HepG2 (cell line): Measurements from ENCODE around the gene TBC1D14. TPM values are rescaled to one million over a fixed set of nuclear protein-coding genes. Genes with fewer than 3 reads are reported as not detected.

Source experiments
- ATAC-seq: fragments of 200-7000 bp; cut with Tn5 transposase; 3 replicates; pipeline ENCODE4 v1.9.1; 2020; ENCODE audit warnings: mild to moderate bottlenecking, moderate library complexity
- BruUV-seq: library from RNA; stranded (reverse); fragments of 400-500 nt; replicated peaks from 2 replicates; lab custom pipeline; 2021; lab: Mats Ljungman, UMichigan
- CTCF ChIA-PET: fragments of 300-600 bp; formaldehyde crosslinking; extraction: SDS; loops from one replicate; lab custom pipeline; 2021; ENCODE audit warnings: low total read pairs, inconsistent platforms, low intra/inter-chr PET ratio; lab: Yijun Ruan, JAX
- POLR2A ChIA-PET: fragments of 350-600 bp; sonication (Branson Sonifier 250); formaldehyde crosslinking; loops from one replicate; lab custom pipeline; 2020; ENCODE audit warnings: antibody characterized with exemption, inconsistent platforms; lab: Yijun Ruan, JAX
- DNase-seq: peaks from one replicate; pipeline ENCODE4 v3.0.0-alpha.2; 2015; ENCODE audit warnings: low spot score
- FAIRE-seq: peaks from 3 replicates; lab custom pipeline; 2011; peaks lifted over from hg19 to GRCh38; lab: Jason Lieb, UNC
- H2AFZ ChIP-seq: one replicate; pipeline ENCODE4 v1.6.1; 2011; ENCODE audit warnings: low read length, inconsistent platforms
- H3K27ac ChIP-seq: fragments of 300-600 bp; 3 replicates; pipeline ENCODE4 v1.8.0; 2011; ENCODE audit warnings: mixed run types, mild to moderate bottlenecking, mixed read lengths, low read length, inconsistent platforms; ENCODE audit not compliant: insufficient read depth; ENCODE audit errors: extremely low read length
- H3K27me3 ChIP-seq, 2 experiments: fragments of 200-600 bp in 1 of 2; 2 replicates in 1 of 2; 3 replicates in 1 of 2; pipeline versions ENCODE4 v1.6.0 to v1.8.0; 2011; ENCODE audit warnings: low read length in 2 of 2, mild to moderate bottlenecking in 2 of 2, moderate library complexity in 2 of 2, inconsistent platforms in 1 of 2; ENCODE audit not compliant: insufficient read depth in 2 of 2, control insufficient read depth in 1 of 2
- H3K36me3 ChIP-seq, 2 experiments: fragments of 200-600 bp in 1 of 2; replicated peaks in 1 of 2; 2 replicates in 1 of 2; 3 replicates in 1 of 2; pipeline versions ENCODE4 v1.5.1 to v1.8.0; 2011; ENCODE audit warnings: low read length in 2 of 2, inconsistent platforms in 1 of 2; ENCODE audit not compliant: insufficient read depth in 2 of 2, control insufficient read depth in 1 of 2
- H3K4me1 ChIP-seq: 2 replicates; pipeline ENCODE4 v1.5.1; 2012; ENCODE audit warnings: low read length, inconsistent platforms; ENCODE audit not compliant: insufficient read depth
- H3K4me2 ChIP-seq: 2 replicates; pipeline ENCODE4 v1.6.0; 2011; ENCODE audit warnings: low read depth, low read length, inconsistent platforms
- H3K4me3 ChIP-seq, 3 experiments: fragments of 200-600 bp in 1 of 3; sonication (generic), shearing (Covaris generic) in 1 of 3; replicated peaks in 1 of 3; 2 replicates each; pipeline ENCODE4 v1.5.1; 2011 to 2016; ENCODE audit warnings: low read length in 3 of 3, inconsistent platforms in 2 of 3, low read depth in 2 of 3, mild to moderate bottlenecking in 2 of 3, control low read depth in 1 of 3, mixed read lengths in 1 of 3; ENCODE audit not compliant: insufficient read depth in 1 of 3
- H3K79me2 ChIP-seq: one replicate; pipeline ENCODE4 v1.6.1; 2011; ENCODE audit warnings: low read length, inconsistent platforms; ENCODE audit not compliant: insufficient read depth
- H3K9ac ChIP-seq: 2 replicates; pipeline ENCODE4 v1.6.0; 2011; ENCODE audit warnings: mild to moderate bottlenecking, low read depth, low read length, inconsistent platforms; ENCODE audit not compliant: insufficient read depth
- H3K9me3 ChIP-seq: 2 replicates; pipeline ENCODE4 v1.5.1; 2012; ENCODE audit warnings: mild to moderate bottlenecking, low read length
- H4K20me1 ChIP-seq: 2 replicates; pipeline ENCODE4 v1.6.0; 2011; ENCODE audit warnings: inconsistent platforms, mild to moderate bottlenecking, low read length, moderate library complexity; ENCODE audit not compliant: insufficient read depth
- CC2D1A ChIP-seq: sonication (generic); formaldehyde crosslinking; IDR thresholded peaks from 2 replicates; pipeline ENCODE4 v1.8.1; 2023; ENCODE audit warnings: mild to moderate bottlenecking, missing genetic modification reagents
- ELF4 ChIP-seq: sonication (generic); formaldehyde crosslinking; IDR thresholded peaks from 2 replicates; pipeline ENCODE4 v1.5.0; 2020; ENCODE audit warnings: missing genetic modification reagents, mild to moderate bottlenecking, moderate library complexity, borderline replicate concordance
- GPN1 ChIP-seq: sonication (generic); formaldehyde crosslinking; IDR thresholded peaks from 2 replicates; pipeline ENCODE4 v1.5.1; 2020; ENCODE audit warnings: missing genetic modification reagents, borderline replicate concordance
- HES4 ChIP-seq: sonication (generic); formaldehyde crosslinking; IDR thresholded peaks from 2 replicates; pipeline ENCODE4 v1.9.0; 2021; ENCODE audit warnings: mild to moderate bottlenecking, missing genetic modification reagents, borderline replicate concordance
- HNRNPK ChIP-seq: fragments of 200-400 bp; formaldehyde crosslinking; IDR thresholded peaks from 2 replicates; pipeline ENCODE4 v1.6.1; 2018; ENCODE audit warnings: low read length, low read depth, moderate library complexity, mild to moderate bottlenecking; ENCODE audit not compliant: poor library complexity, severe bottlenecking
- HNRNPLL ChIP-seq: fragments of 200-400 bp; formaldehyde crosslinking; IDR thresholded peaks from 2 replicates; pipeline ENCODE4 v1.6.1; 2017; ENCODE audit warnings: mild to moderate bottlenecking, low read depth, low read length; ENCODE audit not compliant: poor library complexity, severe bottlenecking
- SNAPC2 ChIP-seq: sonication (generic); formaldehyde crosslinking; IDR thresholded peaks from 2 replicates; pipeline ENCODE4 v1.8.1; 2022; ENCODE audit warnings: mild to moderate bottlenecking, missing genetic modification reagents
- ZNF160 ChIP-seq: sonication (generic); formaldehyde crosslinking; IDR thresholded peaks from 2 replicates; pipeline ENCODE4 v1.8.0; 2022; ENCODE audit warnings: mild to moderate bottlenecking, inconsistent platforms, missing genetic modification reagents
- ZNF530 ChIP-seq: sonication (generic); formaldehyde crosslinking; IDR thresholded peaks from 2 replicates; pipeline ENCODE4 v1.5.0; 2020; ENCODE audit warnings: low read depth, mild to moderate bottlenecking, missing genetic modification reagents
- ZNF557 ChIP-seq: sonication (generic); formaldehyde crosslinking; IDR thresholded peaks from 2 replicates; pipeline ENCODE4 v1.4.0; 2020; ENCODE audit warnings: missing genetic modification reagents
- WGBS: methylation state at CpG from one replicate; pipeline ENCODE4 v1.1.6; 2017; ENCODE audit warnings: low lambda C conversion rate; 5-methylcytosine and 5-hydroxymethylcytosine counted together
- in situ Hi-C: cut with HindIII; loops from 2 replicates; pipeline ENCODE4 v1.10.0; 2017; ENCODE audit warnings: low pct_unique_long_range_greater_than_20kb; ENCODE audit not compliant: extremely low pct_ligation_motif_present
- intact Hi-C: fragments of 100-400 bp; cut with micrococcal nuclease; formaldehyde crosslinking; loops from one replicate; pipeline ENCODE4 v1.10.0; 2022; ENCODE audit not compliant: unreplicated experiment
- polyA plus RNA-seq, 8 experiments: library from polyadenylated mRNA; depleted of rRNA in 3 of 8; stranded (reverse) in 7 of 8; unstranded in 1 of 8; fragments of >200 nt; fragmentation: Illumina TruSeq in 4 of 8; extraction: Trizol in 4 of 8; gene quantifications; 2 replicates each; pipeline versions ENCODE4 v1.2.1 to v1.2.3, GENCODE V29; 2011 to 2016; ENCODE audit warnings: low read depth in 4 of 8, missing spikeins in 1 of 8, mixed read lengths in 1 of 8; ENCODE audit not compliant: insufficient read depth in 1 of 8
- total RNA-seq, 5 experiments: library from RNA; depleted of rRNA; stranded (reverse); fragments of >200 nt; fragmentation: Illumina TruSeq; extraction: Trizol; gene quantifications; 2 replicates each; pipeline ENCODE4 v1.2.3, GENCODE V29; 2016; ENCODE audit warnings: low read depth in 1 of 5
- TF ChIP-seq, protein P1 (sequence below): IDR thresholded peaks from 2 replicates; pipeline ENCODE4 v1.6.1; 2016; ENCODE audit warnings: mild to moderate bottlenecking
- TF ChIP-seq, protein P2 (sequence below): sonication (generic); IDR thresholded peaks from 2 replicates; pipeline ENCODE4 v1.6.1; 2016; ENCODE audit warnings: low read depth, borderline replicate concordance
- TF ChIP-seq, protein P3 (sequence below): sonication (generic); formaldehyde crosslinking; IDR thresholded peaks from 2 replicates; pipeline ENCODE4 v1.5.1; 2020; ENCODE audit warnings: mild to moderate bottlenecking, missing genetic modification reagents, borderline replicate concordance

Gene TBC1D14
- total and polyA plus RNA-seq, 2 of the 13 experiments (the other 11 are each of a cell fraction or from before 2014, with no cell fraction given), result 29.5 to 46.5 TPM

DNA sequence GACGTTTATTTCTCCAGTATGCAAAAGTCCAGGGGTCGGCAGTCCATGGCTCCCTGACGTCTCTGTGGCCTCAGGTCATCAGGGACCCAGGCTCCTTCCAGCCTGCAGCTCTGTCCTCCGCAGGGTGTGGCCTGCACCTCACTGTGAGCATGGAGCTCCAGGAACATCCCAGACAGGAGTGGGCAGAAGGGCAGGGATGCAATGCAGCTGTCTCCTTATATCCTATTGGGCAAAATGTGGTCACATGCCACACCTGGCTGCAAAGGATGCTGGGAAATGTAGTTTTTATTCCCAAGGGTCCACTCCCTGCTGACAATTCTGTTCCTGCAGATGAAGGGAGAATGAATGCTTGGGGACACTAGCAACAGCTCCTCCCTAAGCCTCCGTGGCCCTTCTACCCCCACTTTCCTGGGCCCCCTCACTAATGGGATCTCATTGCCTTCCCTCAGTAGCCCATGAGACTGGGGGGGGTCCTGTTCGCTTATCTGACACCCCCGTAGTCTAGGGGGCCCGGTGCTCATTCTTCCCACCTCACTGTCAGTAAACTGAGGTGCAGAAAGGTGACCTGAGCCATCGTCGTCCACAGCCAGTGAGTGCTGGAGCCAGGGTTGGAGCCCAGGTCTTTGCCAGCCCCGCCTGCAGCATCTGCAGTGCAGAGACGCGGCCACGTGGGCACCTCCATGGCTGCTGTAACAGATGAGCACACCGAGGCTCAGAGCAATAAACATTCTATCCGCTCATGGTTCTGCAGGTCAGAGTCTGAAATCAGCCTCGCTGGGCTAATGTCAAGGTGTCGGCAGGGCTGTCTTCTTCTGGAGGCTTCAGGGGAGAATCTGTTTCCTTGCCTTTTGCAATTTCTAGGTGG, 164.1 kb downstream of the TBC1D14 start (continued):
- no peak for TF ChIP-seq SNAPC2 (CRISPR knock-in tag)
- no peak for TF ChIP-seq ZNF530 (CRISPR knock-in tag)
- no peak for TF ChIP-seq GPN1 (CRISPR knock-in tag)
- TF ChIP-seq HNRNPLL, result no peak
- no peak for TF ChIP-seq HES4 (CRISPR knock-in tag)
- TF ChIP-seq, protein P1, sequence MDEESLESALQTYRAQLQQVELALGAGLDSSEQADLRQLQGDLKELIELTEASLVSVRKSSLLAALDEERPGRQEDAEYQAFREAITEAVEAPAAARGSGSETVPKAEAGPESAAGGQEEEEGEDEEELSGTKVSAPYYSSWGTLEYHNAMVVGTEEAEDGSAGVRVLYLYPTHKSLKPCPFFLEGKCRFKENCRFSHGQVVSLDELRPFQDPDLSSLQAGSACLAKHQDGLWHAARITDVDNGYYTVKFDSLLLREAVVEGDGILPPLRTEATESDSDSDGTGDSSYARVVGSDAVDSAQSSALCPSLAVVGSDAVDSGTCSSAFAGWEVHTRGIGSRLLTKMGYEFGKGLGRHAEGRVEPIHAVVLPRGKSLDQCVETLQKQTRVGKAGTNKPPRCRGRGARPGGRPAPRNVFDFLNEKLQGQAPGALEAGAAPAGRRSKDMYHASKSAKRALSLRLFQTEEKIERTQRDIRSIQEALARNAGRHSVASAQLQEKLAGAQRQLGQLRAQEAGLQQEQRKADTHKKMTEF, result no peak
- TF ChIP-seq, all 625 proteins: peak for 22

DNA sequence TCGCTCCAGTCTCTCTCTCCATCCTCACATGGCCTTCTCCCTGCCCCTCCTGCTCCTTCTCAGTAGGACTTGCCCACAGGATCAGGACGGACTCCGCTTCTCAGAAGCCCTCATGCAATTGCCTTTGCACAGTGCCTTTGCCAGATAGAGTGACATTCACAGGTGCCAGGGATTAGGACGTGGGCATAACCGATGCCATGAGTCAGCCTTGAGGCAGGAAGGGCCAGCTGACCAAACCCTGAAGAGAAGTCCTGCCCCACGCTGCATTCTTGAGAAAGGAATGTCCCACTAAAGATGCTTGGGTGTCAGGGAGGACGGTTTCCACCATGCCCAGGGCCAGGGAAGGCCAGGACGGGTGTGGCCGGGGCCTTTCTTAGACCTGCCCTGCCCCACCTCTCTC, 164.8 kb downstream of the TBC1D14 start:
- no peaks in the 10 kb centered on the region for H3K9me3 ChIP-seq
- intact Hi-C loops, result no loop called here
- no peaks in the 10 kb centered on the region for H4K20me1 ChIP-seq
- no peaks in the 10 kb centered on the region for H3K36me3 ChIP-seq
- H3K79me2 ChIP-seq, result no peaks in the 10 kb centered on the region
- FAIRE-seq, result no peak
- H3K9ac ChIP-seq, result no peak overlapping the region
- H3K27me3 ChIP-seq, result no peaks in the 10 kb centered on the region; a peak in 1 of 5 replicates
- no peak for ATAC-seq
- POLR2A ChIA-PET, result interaction anchor here (1.5 kb wide), 2 partner anchors 31 to 401 kb away, joined by 4 read pairs; partner anchors contain the start of gene TADA2B
- DNase-seq, result no peak
- WGBS, result 53% methylated on average over 5 of the region's 9 CpGs
- CTCF ChIA-PET, result no interaction called here
- H2AFZ ChIP-seq, result no peak overlapping the region
- in situ Hi-C loops, result loop anchor here (10.0 kb wide), 1 partner anchor 170 kb away; the partner anchor contains the start of gene TBC1D14
- no TSS peak for BruUV-seq
- H3K27ac ChIP-seq, result no peak overlapping the region
- H3K4me2 ChIP-seq, result peak overlapping the region; percentile 62; the same call in 1 of the 2 replicates
- peaks cover 55% of the 10 kb centered on the region for H3K4me1 ChIP-seq
- no peak overlapping the region for H3K4me3 ChIP-seq
- TF ChIP-seq ELF4 (CRISPR knock-in tag) (no peak), ZNF557 (CRISPR knock-in tag) (no peak), CC2D1A (CRISPR knock-in tag) (no peak), HNRNPK (no peak), ZNF160 (CRISPR knock-in tag) (no peak)
- TF ChIP-seq, protein P2, sequence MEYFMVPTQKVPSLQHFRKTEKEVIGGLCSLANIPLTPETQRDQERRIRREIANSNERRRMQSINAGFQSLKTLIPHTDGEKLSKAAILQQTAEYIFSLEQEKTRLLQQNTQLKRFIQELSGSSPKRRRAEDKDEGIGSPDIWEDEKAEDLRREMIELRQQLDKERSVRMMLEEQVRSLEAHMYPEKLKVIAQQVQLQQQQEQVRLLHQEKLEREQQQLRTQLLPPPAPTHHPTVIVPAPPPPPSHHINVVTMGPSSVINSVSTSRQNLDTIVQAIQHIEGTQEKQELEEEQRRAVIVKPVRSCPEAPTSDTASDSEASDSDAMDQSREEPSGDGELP, result no peak
- TF ChIP-seq, protein P3, sequence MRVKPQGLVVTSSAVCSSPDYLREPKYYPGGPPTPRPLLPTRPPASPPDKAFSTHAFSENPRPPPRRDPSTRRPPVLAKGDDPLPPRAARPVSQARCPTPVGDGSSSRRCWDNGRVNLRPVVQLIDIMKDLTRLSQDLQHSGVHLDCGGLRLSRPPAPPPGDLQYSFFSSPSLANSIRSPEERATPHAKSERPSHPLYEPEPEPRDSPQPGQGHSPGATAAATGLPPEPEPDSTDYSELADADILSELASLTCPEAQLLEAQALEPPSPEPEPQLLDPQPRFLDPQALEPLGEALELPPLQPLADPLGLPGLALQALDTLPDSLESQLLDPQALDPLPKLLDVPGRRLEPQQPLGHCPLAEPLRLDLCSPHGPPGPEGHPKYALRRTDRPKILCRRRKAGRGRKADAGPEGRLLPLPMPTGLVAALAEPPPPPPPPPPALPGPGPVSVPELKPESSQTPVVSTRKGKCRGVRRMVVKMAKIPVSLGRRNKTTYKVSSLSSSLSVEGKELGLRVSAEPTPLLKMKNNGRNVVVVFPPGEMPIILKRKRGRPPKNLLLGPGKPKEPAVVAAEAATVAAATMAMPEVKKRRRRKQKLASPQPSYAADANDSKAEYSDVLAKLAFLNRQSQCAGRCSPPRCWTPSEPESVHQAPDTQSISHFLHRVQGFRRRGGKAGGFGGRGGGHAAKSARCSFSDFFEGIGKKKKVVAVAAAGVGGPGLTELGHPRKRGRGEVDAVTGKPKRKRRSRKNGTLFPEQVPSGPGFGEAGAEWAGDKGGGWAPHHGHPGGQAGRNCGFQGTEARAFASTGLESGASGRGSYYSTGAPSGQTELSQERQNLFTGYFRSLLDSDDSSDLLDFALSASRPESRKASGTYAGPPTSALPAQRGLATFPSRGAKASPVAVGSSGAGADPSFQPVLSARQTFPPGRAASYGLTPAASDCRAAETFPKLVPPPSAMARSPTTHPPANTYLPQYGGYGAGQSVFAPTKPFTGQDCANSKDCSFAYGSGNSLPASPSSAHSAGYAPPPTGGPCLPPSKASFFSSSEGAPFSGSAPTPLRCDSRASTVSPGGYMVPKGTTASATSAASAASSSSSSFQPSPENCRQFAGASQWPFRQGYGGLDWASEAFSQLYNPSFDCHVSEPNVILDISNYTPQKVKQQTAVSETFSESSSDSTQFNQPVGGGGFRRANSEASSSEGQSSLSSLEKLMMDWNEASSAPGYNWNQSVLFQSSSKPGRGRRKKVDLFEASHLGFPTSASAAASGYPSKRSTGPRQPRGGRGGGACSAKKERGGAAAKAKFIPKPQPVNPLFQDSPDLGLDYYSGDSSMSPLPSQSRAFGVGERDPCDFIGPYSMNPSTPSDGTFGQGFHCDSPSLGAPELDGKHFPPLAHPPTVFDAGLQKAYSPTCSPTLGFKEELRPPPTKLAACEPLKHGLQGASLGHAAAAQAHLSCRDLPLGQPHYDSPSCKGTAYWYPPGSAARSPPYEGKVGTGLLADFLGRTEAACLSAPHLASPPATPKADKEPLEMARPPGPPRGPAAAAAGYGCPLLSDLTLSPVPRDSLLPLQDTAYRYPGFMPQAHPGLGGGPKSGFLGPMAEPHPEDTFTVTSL, result no peak
